ENCODE data around the gene FEZF2.

Gene FEZF2

GRCh38 chr3:62373215-62373614, at the start of gene FEZF2:
FEZF2 (minus strand) TSS chr3:62373550; CDS start chr3:62372868, 682 bp downstream.
- no peak for DNase-seq

- no peak for DNase-seq
These were observed 47.9 kb upstream of the FEZF2 start for GRCh38 chr3:62421207-62421606.

GRCh38 chr3:62416144-62416543, 42.8 kb upstream of the FEZF2 start:
- no peak for DNase-seq

- no peak for DNase-seq
These were observed 42.0 kb upstream of the FEZF2 start for GRCh38 chr3:62415312-62415801.

GRCh38 chr3:62414786-62415185, 41.4 kb upstream of the FEZF2 start:
- no peak for DNase-seq

GRCh38 chr3:62413687-62414086, 40.3 kb upstream of the FEZF2 start:
- no peak for DNase-seq

GRCh38 chr3:62406945-62407344, 33.6 kb upstream of the FEZF2 start:
- DNase-seq, result no peak

GRCh38 chr3:62405566-62405965, 32.2 kb upstream of the FEZF2 start:
- DNase-seq, result no peak

- DNase-seq, result no peak
These were observed 31.8 kb upstream of the FEZF2 start for GRCh38 chr3:62405135-62405534.

GRCh38 chr3:62404321-62404720, 31.0 kb upstream of the FEZF2 start:
- DNase-seq, result no peak

- no peak for DNase-seq
These were observed 30.4 kb upstream of the FEZF2 start for GRCh38 chr3:62403765-62404164.

- DNase-seq, result no peak
These were observed 19.4 kb upstream of the FEZF2 start for GRCh38 chr3:62392626-62393292.

GRCh38 chr3:62387251-62387650, 13.9 kb upstream of the FEZF2 start:
- DNase-seq, result no peak

GRCh38 chr3:62379321-62379798, 6.0 kb upstream of the FEZF2 start:
- no peak for DNase-seq

- DNase-seq, result no peak
These were observed 5.6 kb upstream of the FEZF2 start for GRCh38 chr3:62378921-62379320.

- no peak for DNase-seq
These were observed 5.0 kb upstream of the FEZF2 start for GRCh38 chr3:62378311-62378789.

- no peak for DNase-seq
These were observed 3.8 kb upstream of the FEZF2 start for GRCh38 chr3:62376906-62377877.

GRCh38 chr3:62376454-62376720, 3.0 kb upstream of the FEZF2 start:
- no peak for DNase-seq

- no peak for DNase-seq
These were observed 2.5 kb upstream of the FEZF2 start for GRCh38 chr3:62375655-62376453.

GRCh38 chr3:62374341-62375218, 1.2 kb upstream of the FEZF2 start:
- no peak for DNase-seq

- DNase-seq, result no peak
These were observed 474 bp upstream of the FEZF2 start for GRCh38 chr3:62373714-62374333.

Measured in CD4-positive, alpha-beta T cell treated with Interferon gamma for 1 hour (primary cell).